CD8-positive, alpha-beta memory T cell (primary cell): ENCODE measurements around the gene HRH4. TPM values are rescaled to one million over a fixed set of nuclear protein-coding genes. Genes with fewer than 3 reads are reported as not detected.

Experiments used
- CTCF ChIA-PET: fragments of 350-600 bp; sonication (Branson Sonifier 250); formaldehyde crosslinking; loops from one replicate; lab custom pipeline; 2021; ENCODE audit warnings: antibody characterized with exemption; lab: Charles Lee
- POLR2A ChIA-PET: fragments of 350-600 bp; sonication (Branson Sonifier 250); formaldehyde crosslinking; loops from one replicate; lab custom pipeline; 2021; ENCODE audit warnings: antibody characterized with exemption; lab: Charles Lee
- DNase-seq, 5 donors: peaks; one replicate each; pipeline versions ENCODE4 v3.0.0 to v3.0.0-alpha.2; 2020 to 2022; ENCODE audit warnings: mixed read lengths in 1 of 5
- H3K27ac ChIP-seq: one replicate; pipeline ENCODE4 v1.7.0; 2013; ENCODE audit warnings: low read depth, mild to moderate bottlenecking, low read length, moderate library complexity
- H3K27me3 ChIP-seq: 2 replicates; pipeline ENCODE4 v1.7.0; 2013; ENCODE audit warnings: low read length, mild to moderate bottlenecking; ENCODE audit not compliant: insufficient read depth, poor library complexity, severe bottlenecking
- H3K36me3 ChIP-seq: 2 replicates; pipeline ENCODE4 v1.7.0; 2013; ENCODE audit warnings: mild to moderate bottlenecking, low read length, moderate library complexity; ENCODE audit not compliant: insufficient read depth
- H3K4me1 ChIP-seq: 2 replicates; pipeline ENCODE4 v1.7.0; 2013; ENCODE audit warnings: mild to moderate bottlenecking, low read length, moderate library complexity; ENCODE audit not compliant: insufficient read depth
- H3K4me3 ChIP-seq: 2 replicates; pipeline ENCODE4 v1.7.0; 2013; ENCODE audit warnings: mild to moderate bottlenecking, low read length
- H3K9me3 ChIP-seq: 2 replicates; pipeline ENCODE4 v1.7.0; 2013; ENCODE audit warnings: mild to moderate bottlenecking, low read length
- H3K27ac Mint-ChIP-seq, 8 donors: one replicate each; pipeline ENCODE4 v1.8.0; 2020 to 2021; ENCODE audit warnings: mixed read lengths in 8 of 8, mild to moderate bottlenecking in 6 of 8, inconsistent platforms in 3 of 8, moderate library complexity in 3 of 8
- H3K27me3 Mint-ChIP-seq, 2 donors: one replicate each; pipeline ENCODE4 v1.8.0; 2020 to 2021; ENCODE audit warnings: mixed read lengths in 2 of 2, mild to moderate bottlenecking in 1 of 2, moderate library complexity in 1 of 2
- H3K36me3 Mint-ChIP-seq, 3 donors: one replicate each; pipeline ENCODE4 v1.8.0; 2020 to 2021; ENCODE audit warnings: mixed read lengths in 3 of 3, inconsistent platforms in 1 of 3, mild to moderate bottlenecking in 1 of 3
- H3K4me1 Mint-ChIP-seq, 3 donors: one replicate each; pipeline ENCODE4 v1.8.0; 2020 to 2021; ENCODE audit warnings: mixed read lengths in 3 of 3, inconsistent platforms in 1 of 3, mild to moderate bottlenecking in 1 of 3
- H3K4me3 Mint-ChIP-seq, 7 donors: one replicate each; pipeline ENCODE4 v1.8.0; 2020 to 2021; ENCODE audit warnings: mixed read lengths in 7 of 7, mild to moderate bottlenecking in 6 of 7, moderate library complexity in 4 of 7, inconsistent platforms in 2 of 7
- H3K9me3 Mint-ChIP-seq, 5 donors: one replicate each; pipeline ENCODE4 v1.8.0; 2020 to 2022; ENCODE audit warnings: mixed read lengths in 5 of 5, mild to moderate bottlenecking in 3 of 5, moderate library complexity in 2 of 5, inconsistent platforms in 1 of 5
- polyA plus RNA-seq: library from polyadenylated mRNA; unstranded; fragments of 300-500 nt; fragmentation: Illumina TruSeq; gene quantifications from one replicate; pipeline ENCODE4 v1.2.3, GENCODE V29; 2021
- total RNA-seq, 2 experiments: library from RNA; stranded (reverse); gene quantifications; one replicate each; pipeline ENCODE4 v1.2.3, GENCODE V29; 2021

The HRH4 gene
- total and polyA plus RNA-seq, 3 experiments from 2014 or later: not detected

GRCh38 chr18:24465486-24465885, 5.0 kb downstream of the HRH4 start:
- no peak for DNase-seq
- no peaks in the 10 kb centered on the region for H3K27me3 ChIP-seq

DNA sequence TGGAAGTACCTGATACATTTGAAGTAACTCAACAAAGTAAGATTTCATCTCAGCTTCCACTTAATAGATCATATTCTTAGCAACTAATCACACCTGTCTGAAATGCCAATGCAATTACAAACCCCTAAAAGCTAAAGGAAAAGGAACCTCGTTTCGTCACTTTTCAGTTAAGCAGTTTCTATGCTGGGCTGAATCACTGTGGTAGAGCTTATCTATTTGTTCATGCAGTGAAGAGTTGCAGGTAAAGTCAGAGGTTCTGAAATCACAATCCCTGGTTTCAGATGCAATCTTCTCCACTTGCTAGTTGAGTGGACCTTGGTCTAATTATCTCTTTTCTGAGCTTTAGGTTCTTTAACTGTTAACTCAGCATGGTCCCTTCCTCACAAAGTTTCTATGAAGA, 6.3 kb downstream of the HRH4 start:
- Mint-ChIP-seq H3K9me3 (no peaks in the 10 kb centered on the region), H3K27ac (no peak overlapping the region), H3K36me3 (peaks cover 0 to 2% (median 0%) of the 10 kb centered on the region in 3 donors), H3K27me3 (peaks cover 4% of the 10 kb centered on the region in 2 donors), H3K4me3 (no peak overlapping the region), H3K4me1 (peaks cover 0 to 10% (median 0%) of the 10 kb centered on the region in 3 donors)
- DNase-seq: no peak
- Histone ChIP-seq H3K36me3 (no peaks in the 10 kb centered on the region), H3K9me3 (no peaks in the 10 kb centered on the region), H3K4me3 (no peak overlapping the region), H3K27me3 (no peaks in the 10 kb centered on the region), H3K4me1 (no peaks in the 10 kb centered on the region), H3K27ac (no peak overlapping the region)
- POLR2A ChIA-PET: no interaction called here
- CTCF ChIA-PET: no interaction called here

More at GRCh38 chr18:24465486-24465885, 5.0 kb downstream of the HRH4 start:
- Mint-ChIP-seq H3K9me3 (no peaks in the 10 kb centered on the region), H3K27ac (peak overlapping the region in 1 of 8 donors; percentile 69), H3K4me1 (peaks cover 0 to 11% (median 0%) of the 10 kb centered on the region in 3 donors), H3K4me3 (peak overlapping the region in 1 of 7 donors; percentile 35), H3K27me3 (peaks cover 4% of the 10 kb centered on the region in 2 donors), H3K36me3 (peaks cover 0 to 2% (median 0%) of the 10 kb centered on the region in 3 donors)
- Histone ChIP-seq H3K36me3 (no peaks in the 10 kb centered on the region), H3K4me3 (no peak overlapping the region), H3K9me3 (no peaks in the 10 kb centered on the region), H3K4me1 (no peaks in the 10 kb centered on the region), H3K27ac (no peak overlapping the region)
- ChIA-PET POLR2A (no interaction called here), CTCF (no interaction called here)

DNA sequence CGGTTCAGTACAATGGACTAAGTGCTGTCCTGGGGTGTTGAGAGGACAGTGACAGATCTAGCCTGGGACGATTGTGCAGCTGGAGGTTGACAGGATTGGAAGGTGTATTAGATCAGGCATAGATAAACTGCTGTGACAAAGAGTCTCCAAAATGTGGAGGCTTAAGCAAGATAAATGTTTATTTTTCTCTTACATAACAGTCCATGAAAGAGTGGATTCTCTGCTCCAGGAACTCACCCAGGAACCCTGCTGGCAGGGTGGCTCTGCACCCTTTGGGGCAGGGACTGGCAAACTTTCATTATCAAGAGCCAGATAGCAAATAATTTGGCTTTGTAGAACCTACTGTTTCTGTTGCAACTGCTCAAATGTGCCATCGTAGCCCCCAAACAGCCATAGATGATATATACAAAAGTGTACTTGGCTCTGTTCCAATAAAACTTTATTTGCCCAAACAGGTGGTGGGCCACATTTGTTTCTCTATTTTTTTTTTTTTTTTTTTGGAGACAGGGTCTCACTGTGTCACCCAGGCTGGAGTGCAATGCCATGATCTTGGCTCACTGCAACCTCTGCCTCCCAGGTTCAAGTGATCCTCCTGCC, 9.7 kb downstream of the HRH4 start:
- Mint-ChIP-seq H3K9me3 (no peaks in the 10 kb centered on the region), H3K36me3 (peaks cover 0 to 2% (median 0%) of the 10 kb centered on the region in 3 donors), H3K27me3 (peaks cover 4 to 6% of the 10 kb centered on the region in 2 donors), H3K4me3 (peak overlapping the region in 1 of 7 donors; percentile 1), H3K4me1 (peaks cover 0 to 10% (median 0%) of the 10 kb centered on the region in 3 donors), H3K27ac (peak overlapping the region in 1 of 8 donors; percentile 64)
- ChIA-PET CTCF (no interaction called here), POLR2A (no interaction called here)
- H3K4me1 ChIP-seq: no peaks in the 10 kb centered on the region
- no peak overlapping the region for H3K4me3 ChIP-seq
- H3K9me3 ChIP-seq: no peaks in the 10 kb centered on the region
- H3K36me3 ChIP-seq: no peaks in the 10 kb centered on the region
- no peak overlapping the region for H3K27ac ChIP-seq
- DNase-seq: no peak
- no peaks in the 10 kb centered on the region for H3K27me3 ChIP-seq

DNA sequence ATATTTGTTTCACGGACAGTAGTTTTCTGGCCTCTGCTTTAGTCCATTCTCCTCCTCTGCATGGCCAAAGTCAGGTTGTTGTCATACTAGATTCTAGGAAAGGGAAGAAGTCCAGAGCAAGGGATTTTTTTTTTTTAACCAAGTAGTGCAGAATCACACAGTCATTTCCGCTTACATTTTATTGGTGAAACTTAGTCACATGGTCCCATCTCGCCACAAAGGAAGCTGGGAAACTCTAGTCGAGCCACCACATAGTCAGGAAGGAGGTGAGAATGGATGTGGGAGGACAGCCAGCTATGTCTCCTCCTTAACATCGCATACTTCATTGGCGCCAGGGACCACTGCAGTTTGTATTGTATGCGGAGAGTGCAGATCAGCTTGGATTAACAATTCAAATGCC, 10.4 kb downstream of the HRH4 start:
- H3K9me3 Mint-ChIP-seq: no peaks in the 10 kb centered on the region
- H3K4me1 ChIP-seq: no peaks in the 10 kb centered on the region
- no peak overlapping the region for H3K4me3 ChIP-seq
- no peak overlapping the region for H3K4me3 Mint-ChIP-seq
- H3K9me3 ChIP-seq: no peaks in the 10 kb centered on the region
- ChIA-PET POLR2A (no interaction called here), CTCF (interaction anchor here (1.5 kb wide), 1 partner anchor 16 kb away, joined by 4 read pairs; no protein-coding TSS in a partner anchor)
- peaks cover 4 to 6% of the 10 kb centered on the region in 2 donors for H3K27me3 Mint-ChIP-seq
- no peaks in the 10 kb centered on the region for H3K36me3 ChIP-seq
- DNase-seq: no peak
- no peak overlapping the region for H3K27ac Mint-ChIP-seq
- peaks cover 0 to 10% (median 0%) of the 10 kb centered on the region in 3 donors for H3K4me1 Mint-ChIP-seq
- H3K27me3 ChIP-seq: no peaks in the 10 kb centered on the region
- peaks cover 0 to 2% (median 0%) of the 10 kb centered on the region in 3 donors for H3K36me3 Mint-ChIP-seq
- H3K27ac ChIP-seq: no peak overlapping the region

GRCh38 chr18:24472591-24472990, 12.2 kb downstream of the HRH4 start:
- H3K27ac Mint-ChIP-seq: no peak overlapping the region
- peaks cover 0 to 20% (median 3%) of the 10 kb centered on the region in 3 donors for H3K4me1 Mint-ChIP-seq
- POLR2A ChIA-PET: no interaction called here
- no peak for DNase-seq
- no peaks in the 10 kb centered on the region for H3K4me1 ChIP-seq
- H3K4me3 ChIP-seq: no peak overlapping the region
- H3K27ac ChIP-seq: no peak overlapping the region
- no peaks in the 10 kb centered on the region for H3K36me3 ChIP-seq
- H3K36me3 Mint-ChIP-seq: no peaks in the 10 kb centered on the region
- H3K4me3 Mint-ChIP-seq: no peak overlapping the region
- H3K27me3 Mint-ChIP-seq: peaks cover 0 to 4% of the 10 kb centered on the region in 2 donors
- H3K27me3 ChIP-seq: no peaks in the 10 kb centered on the region
- no peaks in the 10 kb centered on the region for H3K9me3 Mint-ChIP-seq
- CTCF ChIA-PET: no interaction called here
- H3K9me3 ChIP-seq: no peaks in the 10 kb centered on the region

DNA sequence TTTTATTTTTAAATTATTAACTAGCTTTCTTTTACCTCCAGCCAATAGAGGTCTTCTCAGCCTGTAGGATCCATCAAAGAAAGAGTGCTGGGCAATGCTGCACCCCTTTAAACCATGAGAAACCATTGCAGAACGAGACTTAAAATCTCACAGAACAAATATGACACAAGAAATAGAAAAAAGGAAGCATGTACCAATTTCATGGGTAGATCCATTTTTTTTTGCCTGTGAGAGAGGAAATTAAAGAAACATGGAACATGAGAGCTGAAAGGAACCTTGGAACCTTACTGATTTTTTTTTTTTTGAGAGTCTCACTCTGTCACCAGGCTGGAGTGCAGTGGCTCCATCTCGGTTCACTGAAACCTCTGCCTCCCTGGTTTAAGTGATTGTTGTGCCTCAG, 14.0 kb downstream of the HRH4 start:
- H3K36me3 ChIP-seq: no peaks in the 10 kb centered on the region
- H3K4me1 ChIP-seq: no peaks in the 10 kb centered on the region
- Mint-ChIP-seq H3K4me3 (no peak overlapping the region), H3K36me3 (no peaks in the 10 kb centered on the region), H3K27ac (peak overlapping the region in 1 of 8 donors; percentile 68), H3K27me3 (peaks cover 0 to 4% of the 10 kb centered on the region in 2 donors), H3K4me1 (peaks cover 0 to 20% (median 3%) of the 10 kb centered on the region in 3 donors), H3K9me3 (no peaks in the 10 kb centered on the region)
- H3K27ac ChIP-seq: no peak overlapping the region
- DNase-seq: no peak
- ChIA-PET POLR2A (no interaction called here), CTCF (interaction anchor here (1.0 to 1.3 kb wide), 2 partner anchors 13 to 15 kb away, joined by 4 to 5 read pairs; no protein-coding TSS in a partner anchor)
- no peak overlapping the region for H3K4me3 ChIP-seq
- no peaks in the 10 kb centered on the region for H3K9me3 ChIP-seq
- H3K27me3 ChIP-seq: no peaks in the 10 kb centered on the region

DNA sequence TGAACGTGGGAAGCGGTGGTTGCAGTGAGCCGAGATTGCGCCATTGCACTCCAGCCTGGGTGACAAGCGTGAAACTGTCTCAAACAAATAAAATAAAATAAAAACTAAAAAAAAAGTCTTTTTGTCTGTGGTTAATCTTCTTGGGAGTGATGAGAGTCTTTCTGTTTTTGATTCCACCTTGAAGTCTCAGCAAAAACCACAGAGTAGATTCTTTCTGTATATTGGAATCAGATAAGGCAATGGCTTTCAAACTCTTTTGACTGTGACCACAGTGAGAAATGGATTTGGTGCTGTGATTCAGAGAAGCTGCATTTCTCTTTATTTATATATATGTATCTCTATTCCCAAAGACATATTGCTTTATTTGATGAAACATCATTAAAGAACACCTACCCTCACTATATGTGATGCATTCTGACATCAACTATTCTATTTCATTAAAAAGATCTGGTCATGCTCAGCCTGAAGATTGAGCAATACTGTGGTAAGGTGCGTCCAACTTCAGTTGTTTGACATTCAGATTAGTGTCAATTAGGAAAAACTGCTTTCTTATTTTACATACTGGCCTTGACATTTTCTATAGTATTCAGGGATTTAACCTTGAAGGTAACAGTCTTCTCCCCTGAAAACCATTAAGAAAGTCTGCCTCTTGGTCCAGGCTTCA, 15.6 kb downstream of the HRH4 start:
- H3K4me3 Mint-ChIP-seq: no peak overlapping the region
- POLR2A ChIA-PET: no interaction called here
- peaks cover 0 to 8% of the 10 kb centered on the region in 2 donors for H3K27me3 Mint-ChIP-seq
- peaks cover 0 to 20% (median 3%) of the 10 kb centered on the region in 3 donors for H3K4me1 Mint-ChIP-seq
- peaks cover 0 to 1% (median 0%) of the 10 kb centered on the region in 5 donors for H3K9me3 Mint-ChIP-seq
- H3K27ac ChIP-seq: no peak overlapping the region
- no peaks in the 10 kb centered on the region for H3K9me3 ChIP-seq
- H3K4me1 ChIP-seq: no peaks in the 10 kb centered on the region
- H3K27ac Mint-ChIP-seq: no peak overlapping the region
- H3K36me3 ChIP-seq: no peaks in the 10 kb centered on the region
- no peak overlapping the region for H3K4me3 ChIP-seq
- DNase-seq: no peak
- H3K27me3 ChIP-seq: no peaks in the 10 kb centered on the region
- H3K36me3 Mint-ChIP-seq: peaks cover 0 to 4% (median 3%) of the 10 kb centered on the region in 3 donors
- CTCF ChIA-PET: no interaction called here

DNA sequence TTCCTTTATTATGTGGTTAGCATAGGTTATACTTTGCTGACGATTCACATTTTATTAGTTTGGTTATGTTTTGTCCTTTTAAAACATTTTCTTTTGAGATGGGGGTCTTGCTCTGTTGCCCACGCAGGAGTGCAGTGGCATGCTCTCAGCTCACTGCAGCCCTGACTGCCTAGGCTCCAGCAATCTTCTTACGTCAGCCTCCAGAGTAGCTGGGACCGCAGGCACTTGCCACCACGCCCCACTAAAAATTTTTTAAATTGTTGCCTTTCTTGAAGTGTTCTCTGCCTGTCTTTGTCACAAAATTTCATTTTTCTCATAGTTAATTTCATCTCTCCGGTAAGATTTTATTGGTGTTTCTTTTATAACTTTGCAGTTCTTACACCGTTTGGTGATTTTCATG, 18.9 kb downstream of the HRH4 start:
- H3K27ac Mint-ChIP-seq: no peak overlapping the region
- H3K4me3 Mint-ChIP-seq: no peak overlapping the region
- ChIA-PET POLR2A (no interaction called here), CTCF (no interaction called here)
- Histone ChIP-seq H3K27ac (no peak overlapping the region), H3K27me3 (no peaks in the 10 kb centered on the region), H3K4me1 (no peaks in the 10 kb centered on the region), H3K4me3 (no peak overlapping the region), H3K36me3 (no peaks in the 10 kb centered on the region), H3K9me3 (no peaks in the 10 kb centered on the region)
- no peak for DNase-seq
- peaks cover 0 to 4% (median 3%) of the 10 kb centered on the region in 3 donors for H3K36me3 Mint-ChIP-seq
- H3K9me3 Mint-ChIP-seq: peaks cover 0 to 1% (median 0%) of the 10 kb centered on the region in 5 donors
- peaks cover 0 to 9% of the 10 kb centered on the region in 2 donors for H3K27me3 Mint-ChIP-seq
- peaks cover 0 to 10% (median 3%) of the 10 kb centered on the region in 3 donors for H3K4me1 Mint-ChIP-seq
